Ovary (tissue), 9 donors: ENCODE results near the gene MYCBPAP. TPM values are rescaled to one million over a fixed set of nuclear protein-coding genes. Genes with fewer than 3 reads are reported as not detected.

Experiments
- DNase-seq, 5 donors: peaks; one replicate each; pipeline ENCODE4 v3.0.0-alpha.2; 2019 to 2020
- H3K27ac ChIP-seq, 2 donors: fragments of 200-600 bp; one replicate each; pipeline versions ENCODE4 v1.5.1 to v1.8.0; 2019 to 2022
- H3K27me3 ChIP-seq: fragments of 200-600 bp; one replicate; pipeline ENCODE4 v1.8.0; 2022
- H3K36me3 ChIP-seq: fragments of 200-600 bp; sonication (generic); one replicate; pipeline ENCODE4 v1.5.1; 2019
- H3K4me1 ChIP-seq: one replicate; pipeline ENCODE4 v1.8.1; 2013; ENCODE audit warnings: mild to moderate bottlenecking, moderate library complexity; ENCODE audit not compliant: insufficient read depth
- H3K4me3 ChIP-seq: fragments of 200-600 bp; sonication (generic); one replicate; pipeline ENCODE4 v1.5.1; 2017
- H3K9me3 ChIP-seq, 2 donors: fragments of 200-600 bp in 1 of 2; sonication (generic) in 1 of 2; one replicate each; pipeline versions ENCODE4 v1.5.1 to v1.8.1; 2013 to 2019; ENCODE audit warnings: mild to moderate bottlenecking in 1 of 2, moderate library complexity in 1 of 2
- EP300 ChIP-seq: sonication (generic); formaldehyde crosslinking; IDR thresholded peaks from one replicate; pipeline ENCODE4 v1.6.1; 2017; ENCODE audit warnings: antibody characterized with exemption
- POLR2A ChIP-seq: fragments of 450-650 bp; IDR thresholded peaks from one replicate; pipeline ENCODE4 v1.6.1; 2017; ENCODE audit warnings: antibody characterized with exemption, mild to moderate bottlenecking, moderate library complexity
- WGBS, 3 donors: extraction: QIAGEN DNeasy Blood & Tissue Kit in 1 of 3; methylation state at CpG; one replicate each; pipeline versions ENCODE4 v1.1.5 to v1.1.7; 2013 to 2017; 5-methylcytosine and 5-hydroxymethylcytosine counted together
- intact Hi-C, 4 donors: fragments of 100-400 bp; cut with DNase I; formaldehyde crosslinking; loops; one replicate each; pipeline versions ENCODE4 v1.11.0 to v1.15.1; 2022 to 2023
- polyA plus RNA-seq, 2 donors: library from polyadenylated mRNA; stranded (reverse); fragments of 200-250 nt in 1 of 2; fragments of 350-450 nt in 1 of 2; fragmentation: Illumina TruSeq in 1 of 2; extraction: RNeasy Lipid Tissue Mini Kit (QIAGEN cat#74804) in 1 of 2; gene quantifications; one replicate each; pipeline ENCODE4 v1.2.3, GENCODE V29; 2013 to 2014
- total RNA-seq, 7 donors: library from RNA; depleted of rRNA in 2 of 7; stranded (reverse); fragments of >200 nt in 2 of 7; fragmentation: NEBNext Ultra II Directional in 3 of 7; extraction: Animal tissue kit (Norgen Biotek cat#: 25700) in 3 of 7; gene quantifications; one replicate each; pipeline versions ENCODE4 v1.1.0 to v1.2.4, GENCODE V29; 2016 to 2023
- TF ChIP-seq, protein P1 (sequence below), 3 donors: fragments of 450-650 bp in 2 of 3; fragments of 200-600 bp in 1 of 3; IDR thresholded peaks; one replicate each; pipeline versions ENCODE4 v1.5.1 to v1.8.0; 2016 to 2022; ENCODE audit warnings: antibody characterized with exemption in 3 of 3, mild to moderate bottlenecking in 1 of 3
- donor health status: DM: no; HTN: no; CAD: no; lungs with moderate emphysema.
- donor health status: DM: no; HTN: no; CAD: no.
- donor health status: Bipolar disorder and iron deficiency.
- donor health status: DM: yes; HTN: yes; CAD: no.
- donor health status: DM: no; HTN: no; CAD: no.
- donor health status: DM: yes; HTN: yes; CAD: no.

The MYCBPAP gene
- total and polyA plus RNA-seq, 9 donors, result 2.5 to 9.7 (median 4.5) TPM

DNA sequence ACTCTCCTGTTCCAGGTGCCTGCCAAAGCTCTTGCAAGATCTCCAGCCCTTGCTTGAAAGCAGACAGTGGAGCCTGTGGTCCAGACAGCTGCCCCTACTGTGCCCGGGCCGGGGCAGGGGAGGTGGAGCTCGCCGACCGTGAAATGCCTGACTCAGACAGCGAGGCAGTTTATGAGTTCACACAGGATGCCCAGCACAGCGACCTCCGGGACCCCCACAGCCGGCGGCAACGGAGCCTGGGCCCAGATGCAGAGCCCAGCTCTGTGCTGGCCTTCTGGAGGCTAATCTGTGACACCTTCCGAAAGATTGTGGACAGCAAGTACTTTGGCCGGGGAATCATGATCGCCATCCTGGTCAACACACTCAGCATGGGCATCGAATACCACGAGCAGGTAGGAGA is 69.9 kb downstream of the MYCBPAP start:
- Histone ChIP-seq H3K4me3 (no peak overlapping the region), H3K9me3 (no peaks in the 10 kb centered on the region), H3K27ac (no peak overlapping the region), H3K36me3 (no peaks in the 10 kb centered on the region), H3K27me3 (no peaks in the 10 kb centered on the region), H3K4me1 (no peaks in the 10 kb centered on the region)
- TF ChIP-seq EP300 (no peak), POLR2A (no peak)
- TF ChIP-seq, protein P1, sequence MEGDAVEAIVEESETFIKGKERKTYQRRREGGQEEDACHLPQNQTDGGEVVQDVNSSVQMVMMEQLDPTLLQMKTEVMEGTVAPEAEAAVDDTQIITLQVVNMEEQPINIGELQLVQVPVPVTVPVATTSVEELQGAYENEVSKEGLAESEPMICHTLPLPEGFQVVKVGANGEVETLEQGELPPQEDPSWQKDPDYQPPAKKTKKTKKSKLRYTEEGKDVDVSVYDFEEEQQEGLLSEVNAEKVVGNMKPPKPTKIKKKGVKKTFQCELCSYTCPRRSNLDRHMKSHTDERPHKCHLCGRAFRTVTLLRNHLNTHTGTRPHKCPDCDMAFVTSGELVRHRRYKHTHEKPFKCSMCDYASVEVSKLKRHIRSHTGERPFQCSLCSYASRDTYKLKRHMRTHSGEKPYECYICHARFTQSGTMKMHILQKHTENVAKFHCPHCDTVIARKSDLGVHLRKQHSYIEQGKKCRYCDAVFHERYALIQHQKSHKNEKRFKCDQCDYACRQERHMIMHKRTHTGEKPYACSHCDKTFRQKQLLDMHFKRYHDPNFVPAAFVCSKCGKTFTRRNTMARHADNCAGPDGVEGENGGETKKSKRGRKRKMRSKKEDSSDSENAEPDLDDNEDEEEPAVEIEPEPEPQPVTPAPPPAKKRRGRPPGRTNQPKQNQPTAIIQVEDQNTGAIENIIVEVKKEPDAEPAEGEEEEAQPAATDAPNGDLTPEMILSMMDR (IDR thresholded peaks at IDR 0.05), result no peak
- intact Hi-C loops, result no loop called here
- WGBS, 3 donors, result 83 to 89% (median 86%) methylated on average over 11 to 16 of the region's 16 CpGs
- no peak for DNase-seq

DNA sequence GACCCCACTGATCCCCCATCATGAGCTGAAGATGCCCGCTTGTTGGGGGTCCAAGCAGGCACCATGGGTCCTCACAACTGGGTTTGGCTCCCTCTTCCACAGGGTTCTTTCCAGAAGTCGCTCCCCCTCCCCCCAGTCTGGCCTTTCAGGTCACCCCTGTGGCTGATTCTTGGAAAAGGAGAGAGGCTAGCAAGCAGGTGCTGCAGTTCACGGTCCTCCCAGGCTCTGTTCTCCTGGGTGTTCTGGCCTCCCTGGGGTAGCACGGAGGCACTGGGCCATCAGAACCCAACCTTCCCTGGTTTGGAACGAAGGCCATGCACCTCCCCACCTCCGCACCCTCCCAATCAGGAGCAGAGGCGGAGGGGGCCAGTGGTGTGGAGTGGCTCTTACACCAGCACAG is 71.2 kb downstream of the MYCBPAP start:
- no peak for TF ChIP-seq EP300
- TF ChIP-seq, protein P1 (IDR thresholded peaks at IDR 0.05), result no peak
- H3K4me1 ChIP-seq, result no peaks in the 10 kb centered on the region
- H3K27me3 ChIP-seq, result no peaks in the 10 kb centered on the region

DNA sequence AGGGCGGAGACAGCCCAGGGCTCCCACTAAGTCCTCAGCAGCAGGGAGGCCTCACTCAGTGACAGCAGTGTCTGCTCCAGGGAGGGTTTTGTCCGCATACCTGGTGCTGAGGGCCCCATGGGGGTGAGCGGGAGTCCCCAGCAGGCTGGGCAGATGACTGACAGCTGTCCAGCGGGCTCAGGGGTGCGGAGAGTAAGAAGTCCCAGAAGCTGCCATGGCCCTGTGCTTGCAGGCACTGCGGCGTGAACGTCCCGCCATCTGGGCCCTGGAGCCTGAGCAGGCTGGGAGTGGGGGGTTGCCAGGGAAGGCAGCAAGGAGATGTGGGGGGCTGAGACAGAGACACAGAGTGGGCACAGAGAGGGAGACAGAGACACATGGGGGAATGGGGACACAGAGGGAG is 72.4 kb downstream of the MYCBPAP start:
- Histone ChIP-seq H3K4me3 (no peak overlapping the region), H3K9me3 (no peaks in the 10 kb centered on the region), H3K4me1 (no peaks in the 10 kb centered on the region), H3K27ac (no peak overlapping the region), H3K27me3 (no peaks in the 10 kb centered on the region), H3K36me3 (no peaks in the 10 kb centered on the region)
- DNase-seq, result no peak
- intact Hi-C loops, result no loop called here
- 96 to 97% (median 97%) methylated on average over 9 of the region's 9 CpGs for WGBS, 3 donors
- TF ChIP-seq EP300, result no peak
- TF ChIP-seq, protein P1 (IDR thresholded peaks at IDR 0.05), result no peak

More for the DNA sequence above, 71.2 kb downstream of the MYCBPAP start:
- intact Hi-C loops, result no loop called here
- no peaks in the 10 kb centered on the region for H3K36me3 ChIP-seq
- no peak overlapping the region for H3K4me3 ChIP-seq
- DNase-seq, result no peak
- no peaks in the 10 kb centered on the region for H3K9me3 ChIP-seq
- 92 to 93% (median 93%) methylated on average over 7 of the region's 7 CpGs for WGBS, 3 donors
- H3K27ac ChIP-seq, result no peak overlapping the region

Other genes starting within 250 kb of the MYCBPAP start
- 1 to 10 TPM in 6 of 7 donors, under 1 TPM in 1; 0.34 to 3.5 (median 1.6) TPM for gene TMEM92, start 234.0 kb upstream of the MYCBPAP start, total RNA-seq
- 1 to 10 TPM in 1 of 2 donors, under 1 TPM in 1; 0.32 to 2.5 TPM for gene TMEM92, start 234.0 kb upstream of the MYCBPAP start, polyA plus RNA-seq
- gene XYLT2, start 162.3 kb upstream of the MYCBPAP start, total RNA-seq, result 10 to 100 TPM; 17.9 to 34.1 (median 28.7) TPM
- gene XYLT2, start 162.3 kb upstream of the MYCBPAP start, polyA plus RNA-seq, result 10 to 100 TPM in 1 of 2 donors, 1 to 10 TPM in 1; 5.2 to 17.2 TPM
- gene MRPL27, start 135.3 kb upstream of the MYCBPAP start, total RNA-seq, result 10 to 100 TPM; 38.7 to 60.2 (median 47.7) TPM
- 10 to 100 TPM; 53.6 to 74.8 TPM for gene MRPL27, start 135.3 kb upstream of the MYCBPAP start, polyA plus RNA-seq
- gene EME1, start 135.2 kb upstream of the MYCBPAP start, total RNA-seq, result 1 to 10 TPM in 2 of 7 donors, under 1 TPM in 5; 0.46 to 1.3 (median 0.88) TPM
- gene EME1, start 135.2 kb upstream of the MYCBPAP start, polyA plus RNA-seq, result 1 to 10 TPM in 1 of 2 donors, under 1 TPM in 1; 0.63 to 1.4 TPM
- 10 to 100 TPM; 18.4 to 64.5 (median 41.0) TPM for gene LRRC59, start 110.9 kb upstream of the MYCBPAP start, total RNA-seq
- gene LRRC59, start 110.9 kb upstream of the MYCBPAP start, polyA plus RNA-seq, result 10 to 100 TPM; 22.5 to 71.4 TPM
- 10 to 100 TPM; 26.7 to 86.0 (median 49.5) TPM for gene ACSF2, start 82.2 kb upstream of the MYCBPAP start, total RNA-seq
- gene ACSF2, start 82.2 kb upstream of the MYCBPAP start, polyA plus RNA-seq, result 10 to 100 TPM; 39.1 to 49.5 TPM
- under 1 TPM in 6 of 7 donors, not detected in 1; 0.18 to 0.92 (median 0.46) TPM for gene CHAD, start 39.6 kb upstream of the MYCBPAP start, total RNA-seq
- gene CHAD, start 39.6 kb upstream of the MYCBPAP start, polyA plus RNA-seq, result 1 to 10 TPM in 1 of 2 donors, under 1 TPM in 1; 0.29 to 2.5 TPM
- gene RSAD1, start 29.6 kb upstream of the MYCBPAP start, total RNA-seq, result 10 to 100 TPM; 21.2 to 48.0 (median 40.5) TPM
- 10 to 100 TPM; 24.2 to 26.2 TPM for gene RSAD1, start 29.6 kb upstream of the MYCBPAP start, polyA plus RNA-seq
- gene EPN3, start 24.3 kb downstream of the MYCBPAP start, total RNA-seq, result 10 to 100 TPM in 6 of 7 donors, 1 to 10 TPM in 1; 8.8 to 33.4 (median 22.4) TPM
- 1 to 10 TPM; 6.2 to 7.3 TPM for gene EPN3, start 24.3 kb downstream of the MYCBPAP start, polyA plus RNA-seq
- 10 to 100 TPM; 53.7 to 81.2 (median 62.6) TPM for gene SPATA20, start 38.7 kb downstream of the MYCBPAP start, total RNA-seq
- 10 to 100 TPM; 43.5 to 55.4 TPM for gene SPATA20, start 38.7 kb downstream of the MYCBPAP start, polyA plus RNA-seq
- gene CACNA1G, start 52.3 kb downstream of the MYCBPAP start, total RNA-seq, result 10 to 100 TPM in 3 of 7 donors, 1 to 10 TPM in 4; 1.9 to 39.1 (median 6.5) TPM
- gene CACNA1G, start 52.3 kb downstream of the MYCBPAP start, polyA plus RNA-seq, result 1 to 10 TPM; 1.0 to 1.2 TPM
- 10 to 100 TPM in 1 of 7 donors, 1 to 10 TPM in 6; 1.4 to 11.4 (median 5.2) TPM for gene ABCC3, start 126.4 kb downstream of the MYCBPAP start, total RNA-seq
- 10 to 100 TPM in 1 of 2 donors, 1 to 10 TPM in 1; 2.5 to 14.2 TPM for gene ABCC3, start 126.4 kb downstream of the MYCBPAP start, polyA plus RNA-seq
- gene ANKRD40, start 199.5 kb downstream of the MYCBPAP start, total RNA-seq, result 10 to 100 TPM; 19.4 to 52.6 (median 42.1) TPM
- gene ANKRD40, start 199.5 kb downstream of the MYCBPAP start, polyA plus RNA-seq, result 10 to 100 TPM; 17.0 to 41.7 TPM
- 100 to 1,000 TPM; 103 to 172 (median 139) TPM for gene LUC7L3, start 211.2 kb downstream of the MYCBPAP start, total RNA-seq
- 100 to 1,000 TPM in 1 of 2 donors, 10 to 100 TPM in 1; 96.5 to 148 TPM for gene LUC7L3, start 211.2 kb downstream of the MYCBPAP start, polyA plus RNA-seq